ENCODE results near the gene SHFL. TPM values are rescaled to one million over a fixed set of nuclear protein-coding genes. Genes with fewer than 3 reads are reported as not detected.

SHFL gene
- total RNA-seq, 1 experiment from 2014 or later = 17.2 TPM

- Histone ChIP-seq H4K20me1 (ENCODE audit: low read length) (no peaks in the 10 kb centered on the region), H3K4me1 (ENCODE audit: insufficient read depth, low read length) (peaks cover 11% of the 10 kb centered on the region), H3K79me2 (ENCODE audit: low read length) (no peaks in the 10 kb centered on the region), H3K27ac (ENCODE audit: low read length) (no peak overlapping the region), H3K27me3 (ENCODE audit: low read length) (no peaks in the 10 kb centered on the region), H3K4me2 (ENCODE audit: low read length) (no peak overlapping the region), H3K36me3 (ENCODE audit: low read depth, low read length) (no peaks in the 10 kb centered on the region), H2AFZ (ENCODE audit: low read length) (no peak overlapping the region), H3K9ac (ENCODE audit: low read length) (no peak overlapping the region), H3F3A (ENCODE audit: low read length, unreplicated experiment) (no peaks in the 10 kb centered on the region), H3K4me3 (ENCODE audit: low read length) (no peak overlapping the region), H3K9me3 (ENCODE audit: low read length) (no peaks in the 10 kb centered on the region), H3K9me2 (replicated peaks; ENCODE audit: low read length) (no peaks in the 10 kb centered on the region)
- no TSS peak for BruUV-seq (replicated peaks)
- DNase-seq (no peak), ATAC-seq (no peak)
- intact Hi-C loops (cut with micrococcal nuclease) = no loop called here
- ChIA-PET CTCF (no interaction called here), POLR2A (ENCODE audit: unreplicated experiment) (interaction anchor here (0.6 kb wide), 1 partner anchor 162 kb away, joined by 3 read pairs; no protein-coding TSS in a partner anchor)
- TF ChIP-seq EZH2phosphoT487 (IDR thresholded peaks at IDR 0.05; ENCODE audit: borderline replicate concordance, low read length) (no peak), CTCF (conservative IDR thresholded peaks at IDR 0.05; ENCODE audit: low read depth, low read length) (no peak), EZH2 (IDR thresholded peaks at IDR 0.05; ENCODE audit: low read length, unreplicated experiment) (no peak)
These were observed 14.2 kb downstream of the SHFL start for GRCh38 chr19:10100163-10100785.

GRCh38 chr19:10102787-10103236, 16.7 kb downstream of the SHFL start:
- DNase-seq (no peak), ATAC-seq (no peak)
- no peak for TF ChIP-seq EZH2 (IDR thresholded peaks at IDR 0.05; ENCODE audit: low read length, unreplicated experiment)
- TF ChIP-seq CTCF (conservative IDR thresholded peaks at IDR 0.05; ENCODE audit: low read depth, low read length) = no peak
- TF ChIP-seq EZH2phosphoT487 (IDR thresholded peaks at IDR 0.05; ENCODE audit: borderline replicate concordance, low read length) = no peak
- Histone ChIP-seq H3K9me2 (replicated peaks; ENCODE audit: low read length) (no peaks in the 10 kb centered on the region), H3K27ac (ENCODE audit: low read length) (no peak overlapping the region), H4K20me1 (ENCODE audit: low read length) (0 out of 2 replicates have a peak, but pooled peaks cover 2% of the 10 kb centered on the region), H2AFZ (ENCODE audit: low read length) (no peak overlapping the region), H3K27me3 (ENCODE audit: low read length) (no peaks in the 10 kb centered on the region), H3K36me3 (ENCODE audit: low read depth, low read length) (peaks cover 8% of the 10 kb centered on the region), H3F3A (ENCODE audit: low read length, unreplicated experiment) (no peaks in the 10 kb centered on the region), H3K4me3 (ENCODE audit: low read length) (no peak overlapping the region), H3K4me2 (ENCODE audit: low read length) (no peak overlapping the region), H3K79me2 (ENCODE audit: low read length) (peaks cover 20% of the 10 kb centered on the region), H3K4me1 (ENCODE audit: insufficient read depth, low read length) (peaks cover 7% of the 10 kb centered on the region), H3K9me3 (ENCODE audit: low read length) (no peaks in the 10 kb centered on the region), H3K9ac (ENCODE audit: low read length) (no peak overlapping the region)
- CTCF ChIA-PET = no interaction called here
- intact Hi-C loops (cut with micrococcal nuclease) = no loop called here
- POLR2A ChIA-PET (ENCODE audit: unreplicated experiment) = no interaction called here
- BruUV-seq (replicated peaks) = no TSS peak

GRCh38 chr19:10104130-10104513, 18.0 kb downstream of the SHFL start:
- Histone ChIP-seq H3K79me2 (ENCODE audit: low read length) (peaks cover 32% of the 10 kb centered on the region), H3K27ac (ENCODE audit: low read length) (no peak overlapping the region), H3K9ac (ENCODE audit: low read length) (no peak overlapping the region), H3K4me2 (ENCODE audit: low read length) (no peak overlapping the region), H3K36me3 (ENCODE audit: low read depth, low read length) (peaks cover 19% of the 10 kb centered on the region), H3F3A (ENCODE audit: low read length, unreplicated experiment) (peaks cover 4% of the 10 kb centered on the region), H2AFZ (ENCODE audit: low read length) (no peak overlapping the region), H3K27me3 (ENCODE audit: low read length) (no peaks in the 10 kb centered on the region), H3K9me2 (replicated peaks; ENCODE audit: low read length) (no peaks in the 10 kb centered on the region), H3K4me3 (ENCODE audit: low read length) (no peak overlapping the region), H3K9me3 (ENCODE audit: low read length) (no peaks in the 10 kb centered on the region), H4K20me1 (ENCODE audit: low read length) (0 out of 2 replicates have a peak, but pooled peaks cover 9% of the 10 kb centered on the region), H3K4me1 (ENCODE audit: insufficient read depth, low read length) (peaks cover 12% of the 10 kb centered on the region)
- no peak for TF ChIP-seq EZH2phosphoT487 (IDR thresholded peaks at IDR 0.05; ENCODE audit: borderline replicate concordance, low read length)
- TF ChIP-seq EZH2 (IDR thresholded peaks at IDR 0.05; ENCODE audit: low read length, unreplicated experiment) = no peak
- no peak for TF ChIP-seq CTCF (conservative IDR thresholded peaks at IDR 0.05; ENCODE audit: low read depth, low read length)
- ChIA-PET POLR2A (ENCODE audit: unreplicated experiment) (interaction anchor here (0.6 kb wide), 1 partner anchor 15 kb away, joined by 5 read pairs; no protein-coding TSS in a partner anchor), CTCF (interaction anchor here (0.5 kb wide), 1 partner anchor 357 kb away, joined by 12 read pairs; no protein-coding TSS in a partner anchor)
- ATAC-seq (no peak), DNase-seq (no peak)
- BruUV-seq (replicated peaks) = no TSS peak
- intact Hi-C loops (cut with micrococcal nuclease) = no loop called here
